IMR-90 (cell line): ENCODE measurements around the gene GPR139. TPM values are rescaled to one million over a fixed set of nuclear protein-coding genes. Genes with fewer than 3 reads are reported as not detected.

Experiments used
- ATAC-seq: fragments of 200-7000 bp; cut with Tn5 transposase; 2 replicates; pipeline ENCODE4 v1.9.1; 2020; ENCODE audit warnings: low read depth, mild to moderate bottlenecking, moderate library complexity
- BruUV-seq: library from RNA; stranded (reverse); fragments of 400-500 nt; replicated peaks from 2 replicates; lab custom pipeline; 2021; lab: Mats Ljungman, UMichigan
- CTCF ChIA-PET: fragments of 300-600 bp; formaldehyde crosslinking; extraction: SDS; loops from one replicate; lab custom pipeline; 2021; ENCODE audit warnings: antibody characterized with exemption; lab: Yijun Ruan, JAX
- POLR2A ChIA-PET: fragments of 300-600 bp; sonication (Branson Sonifier 250); formaldehyde crosslinking; loops from one replicate; lab custom pipeline; 2022; ENCODE audit warnings: antibody characterized with exemption; ENCODE audit not compliant: unreplicated experiment; lab: Charles Lee
- DNase-seq: peaks from one replicate; pipeline ENCODE4 v3.0.0; 2013
- H2AFZ ChIP-seq: replicated peaks from 2 replicates; pipeline ENCODE3; 2013; ENCODE audit warnings: low read length, mild to moderate bottlenecking; ENCODE audit not compliant: poor library complexity
- H2AK5ac ChIP-seq: 2 replicates; pipeline ENCODE4 v1.6.1; 2013; ENCODE audit warnings: low read depth, low read length, inconsistent platforms
- H2AK9ac ChIP-seq: replicated peaks from 2 replicates; pipeline ENCODE3; 2013; ENCODE audit warnings: mild to moderate bottlenecking, low read depth, low read length, moderate library complexity; ENCODE audit not compliant: poor library complexity
- H2BK120ac ChIP-seq: 2 replicates; pipeline ENCODE4 v1.6.1; 2013; ENCODE audit warnings: low read depth, low read length, inconsistent platforms
- H2BK15ac ChIP-seq: 3 replicates; pipeline ENCODE4 v1.6.1; 2013; ENCODE audit warnings: low read depth, low read length, inconsistent platforms
- H2BK20ac ChIP-seq: 2 replicates; pipeline ENCODE4 v1.6.1; 2013; ENCODE audit warnings: low read depth, mild to moderate bottlenecking, inconsistent platforms, low read length, moderate library complexity
- H2BK5ac ChIP-seq: 2 replicates; pipeline ENCODE4 v1.6.1; 2013; ENCODE audit warnings: mild to moderate bottlenecking, low read depth, low read length, inconsistent platforms; ENCODE audit not compliant: poor library complexity, severe bottlenecking
- H3K14ac ChIP-seq: replicated peaks from 2 replicates; pipeline ENCODE4 v1.6.1; 2013; ENCODE audit warnings: low read depth, low read length, inconsistent platforms
- H3K18ac ChIP-seq: 2 replicates; pipeline ENCODE4 v1.6.1; 2013; ENCODE audit warnings: low read depth, low read length, control low read depth
- H3K23ac ChIP-seq: 2 replicates; pipeline ENCODE4 v1.6.1; 2013; ENCODE audit warnings: low read depth, low read length, inconsistent platforms
- H3K27ac ChIP-seq: 2 replicates; pipeline ENCODE4 v1.5.1; 2013; ENCODE audit warnings: mild to moderate bottlenecking, control low read depth, low read length; ENCODE audit not compliant: insufficient read depth
- H3K27me3 ChIP-seq: 2 replicates; pipeline ENCODE4 v1.6.1; 2013; ENCODE audit warnings: low read length; ENCODE audit not compliant: control insufficient read depth, insufficient read depth
- H3K36me3 ChIP-seq: 2 replicates; pipeline ENCODE4 v1.6.1; 2013; ENCODE audit warnings: low read length, mixed read lengths; ENCODE audit not compliant: control insufficient read depth, insufficient read depth
- H3K4ac ChIP-seq: 2 replicates; pipeline ENCODE4 v1.6.1; 2013; ENCODE audit warnings: low read depth, low read length, inconsistent platforms
- H3K4me1 ChIP-seq: 2 replicates; pipeline ENCODE4 v1.6.1; 2013; ENCODE audit warnings: low read length, mixed read lengths; ENCODE audit not compliant: control insufficient read depth, insufficient read depth
- H3K4me2 ChIP-seq: 2 replicates; pipeline ENCODE4 v1.6.1; 2013; ENCODE audit warnings: low read depth, mild to moderate bottlenecking, control low read depth, low read length, moderate library complexity
- H3K4me3 ChIP-seq: 2 replicates; pipeline ENCODE4 v1.5.1; 2013; ENCODE audit warnings: low read depth, mild to moderate bottlenecking, control low read depth, low read length, moderate library complexity; ENCODE audit not compliant: insufficient read depth
- H3K56ac ChIP-seq: 2 replicates; pipeline ENCODE4 v1.6.1; 2013; ENCODE audit warnings: low read length, inconsistent platforms; ENCODE audit not compliant: insufficient read depth; ENCODE audit errors: extremely low read depth
- H3K79me1 ChIP-seq, 2 experiments: 2 replicates each; pipeline ENCODE4 v1.6.1; 2013; ENCODE audit warnings: low read length in 2 of 2, inconsistent platforms in 1 of 2, low read depth in 1 of 2
- H3K9ac ChIP-seq: 2 replicates; pipeline ENCODE4 v1.6.1; 2013; ENCODE audit warnings: low read depth, low read length, control low read depth
- H3K9me1 ChIP-seq: 2 replicates; pipeline ENCODE4 v1.6.1; 2013; ENCODE audit warnings: low read length, inconsistent platforms; ENCODE audit not compliant: insufficient read depth
- H3K9me3 ChIP-seq: 2 replicates; pipeline ENCODE4 v1.6.1; 2013; ENCODE audit warnings: low read length; ENCODE audit not compliant: control insufficient read depth, insufficient read depth
- H4K20me1 ChIP-seq: 2 replicates; pipeline ENCODE4 v1.6.1; 2013; ENCODE audit warnings: low read length, inconsistent platforms; ENCODE audit not compliant: insufficient read depth
- H4K5ac ChIP-seq: 2 replicates; pipeline ENCODE4 v1.6.1; 2013; ENCODE audit warnings: mild to moderate bottlenecking, low read depth, low read length, control low read depth
- H4K8ac ChIP-seq, 2 experiments: 2 replicates each; pipeline ENCODE4 v1.6.1; 2013; ENCODE audit warnings: low read depth in 2 of 2, low read length in 2 of 2, control low read depth in 1 of 2, inconsistent platforms in 1 of 2
- H4K91ac ChIP-seq: 2 replicates; pipeline ENCODE4 v1.6.1; 2013; ENCODE audit warnings: low read depth, low read length, inconsistent platforms; ENCODE audit not compliant: insufficient read depth
- CTCF ChIP-seq: conservative IDR thresholded peaks from 2 replicates; pipeline ENCODE4 v1.5.1; 2012; ENCODE audit warnings: mild to moderate bottlenecking, low read depth, low read length, improper control_type of control experiment
- MXI1 ChIP-seq: IDR thresholded peaks from 2 replicates; pipeline ENCODE4 v1.6.1; 2012; ENCODE audit warnings: low read depth, mild to moderate bottlenecking, low read length, moderate library complexity, borderline replicate concordance
- WGBS, 2 experiments: methylation state at CpG; one replicate each; pipeline versions ENCODE4 v1.1.5 to v1.1.7; 2013; ENCODE audit warnings: missing lambda C conversion rate in 2 of 2; ENCODE audit not compliant: insufficient read length in 1 of 2; ENCODE audit errors: extremely low coverage in 2 of 2; 5-methylcytosine and 5-hydroxymethylcytosine counted together
- dilution Hi-C: fragments of 300-500 bp; cut with HindIII; formaldehyde crosslinking; loops from one replicate; pipeline ENCODE4 v1.14.3; 2018; ENCODE audit warnings: low sequenced_read_pairs; ENCODE audit not compliant: unreplicated experiment
- in situ Hi-C: fragments of 300-500 bp; cut with MboI; formaldehyde crosslinking; loops from 3 replicates; pipeline ENCODE4 v1.14.3; 2019; ENCODE audit warnings: low sequenced_read_pairs, inconsistent platforms, mixed read lengths
- intact Hi-C: fragments of 100-400 bp; cut with micrococcal nuclease; formaldehyde crosslinking; loops from 2 replicates; pipeline ENCODE4 v1.10.0; 2022
- polyA plus RNA-seq, 3 experiments: library from polyadenylated mRNA; depleted of rRNA; stranded (reverse); fragments of >200 nt; gene quantifications; 2 replicates each; pipeline ENCODE4 v1.2.3, GENCODE V29; 2012; ENCODE audit warnings: low replicate concordance in 1 of 3
- total RNA-seq: library from RNA; depleted of rRNA; stranded (reverse); fragments of >200 nt; gene quantifications from 2 replicates; pipeline ENCODE4 v1.2.3, GENCODE V29; 2012

The GPR139 gene
- total and polyA plus RNA-seq, 2 of the 4 experiments (the other 2 are of a cell fraction), result not detected

GRCh38 chr16:20102521-20102920, 28.8 kb upstream of the GPR139 start:
- no peak overlapping the region for H3K56ac ChIP-seq
- H3K9ac ChIP-seq, result no peak overlapping the region
- H2BK15ac ChIP-seq, result no peak overlapping the region
- no peaks in the 10 kb centered on the region for H3K79me1 ChIP-seq
- H2BK20ac ChIP-seq, result no peak overlapping the region
- dilution Hi-C loops (no loop called here), intact Hi-C loops (no loop called here), in situ Hi-C loops (no loop called here)
- no peak overlapping the region for H3K23ac ChIP-seq
- CTCF ChIA-PET, result no interaction called here
- H4K8ac ChIP-seq, result no peak overlapping the region
- peaks cover 4% of the 10 kb centered on the region; the same call in 1 of the 2 replicates for H3K9me3 ChIP-seq
- WGBS, 2 experiments, result 7% methylated on average over 1 of the region's 1 CpG; no CpG with 5 or more reads in 1 of the 2 experiments
- H3K27me3 ChIP-seq, result no peaks in the 10 kb centered on the region
- H3K4me1 ChIP-seq, result no peaks in the 10 kb centered on the region
- no peak overlapping the region for H2BK5ac ChIP-seq
- H4K20me1 ChIP-seq, result no peaks in the 10 kb centered on the region
- H2BK120ac ChIP-seq, result no peak overlapping the region
- POLR2A ChIA-PET, result no interaction called here
- TF ChIP-seq CTCF, result no peak
- TF ChIP-seq MXI1, result no peak
- no peak for DNase-seq
- no TSS peak for BruUV-seq
- no peak overlapping the region for H3K18ac ChIP-seq
- no peak overlapping the region for H2AK5ac ChIP-seq
- no peak overlapping the region for H4K91ac ChIP-seq
- no peaks in the 10 kb centered on the region for H3K36me3 ChIP-seq
- H2AFZ ChIP-seq, result no peak overlapping the region
- H3K27ac ChIP-seq, result no peak overlapping the region
- H3K14ac ChIP-seq, result no peak overlapping the region
- no peaks in the 10 kb centered on the region for H3K9me1 ChIP-seq
- H4K5ac ChIP-seq, result no peak overlapping the region
- H3K4me2 ChIP-seq, result no peak overlapping the region
- no peak overlapping the region for H2AK9ac ChIP-seq
- no peak for ATAC-seq
- H3K4ac ChIP-seq, result no peak overlapping the region
- no peak overlapping the region for H3K4me3 ChIP-seq
